Measurements from ENCODE around the gene EXOC7.
"Not testable (repeated sequence)": the region's sequence is repeated elsewhere in the genome, so short reads cannot be mapped to it uniquely, and the experiment has no call there.

DNA sequence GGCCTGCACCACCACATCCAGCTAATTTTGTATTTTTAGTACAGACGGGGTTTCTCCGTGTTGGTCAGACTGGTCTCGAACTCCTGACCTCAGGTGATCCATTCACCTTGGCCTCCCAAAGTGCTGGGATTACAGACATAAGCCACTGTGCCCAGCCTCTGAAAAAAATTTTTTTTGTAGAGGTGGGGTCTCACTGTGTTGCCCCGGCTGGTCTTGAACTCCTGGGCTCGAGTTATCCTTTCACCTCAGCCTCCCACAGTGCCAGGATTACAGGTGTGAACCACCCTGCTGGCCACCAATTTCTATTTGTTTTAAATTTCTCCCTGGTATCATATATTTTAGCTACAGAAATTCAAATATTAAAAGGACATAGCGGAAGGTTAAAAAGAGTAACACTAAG is 45.3 kb downstream of the EXOC7 start:
- TF ChIP-seq, protein P1, sequence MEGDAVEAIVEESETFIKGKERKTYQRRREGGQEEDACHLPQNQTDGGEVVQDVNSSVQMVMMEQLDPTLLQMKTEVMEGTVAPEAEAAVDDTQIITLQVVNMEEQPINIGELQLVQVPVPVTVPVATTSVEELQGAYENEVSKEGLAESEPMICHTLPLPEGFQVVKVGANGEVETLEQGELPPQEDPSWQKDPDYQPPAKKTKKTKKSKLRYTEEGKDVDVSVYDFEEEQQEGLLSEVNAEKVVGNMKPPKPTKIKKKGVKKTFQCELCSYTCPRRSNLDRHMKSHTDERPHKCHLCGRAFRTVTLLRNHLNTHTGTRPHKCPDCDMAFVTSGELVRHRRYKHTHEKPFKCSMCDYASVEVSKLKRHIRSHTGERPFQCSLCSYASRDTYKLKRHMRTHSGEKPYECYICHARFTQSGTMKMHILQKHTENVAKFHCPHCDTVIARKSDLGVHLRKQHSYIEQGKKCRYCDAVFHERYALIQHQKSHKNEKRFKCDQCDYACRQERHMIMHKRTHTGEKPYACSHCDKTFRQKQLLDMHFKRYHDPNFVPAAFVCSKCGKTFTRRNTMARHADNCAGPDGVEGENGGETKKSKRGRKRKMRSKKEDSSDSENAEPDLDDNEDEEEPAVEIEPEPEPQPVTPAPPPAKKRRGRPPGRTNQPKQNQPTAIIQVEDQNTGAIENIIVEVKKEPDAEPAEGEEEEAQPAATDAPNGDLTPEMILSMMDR (IDR thresholded peaks at IDR 0.05): not testable (repeated sequence)
- TF ChIP-seq POLR2A (IDR thresholded peaks at IDR 0.05): not testable (repeated sequence)
